ENCODE results near the gene CAMTA1. TPM values are rescaled to one million over a fixed set of nuclear protein-coding genes. Genes with fewer than 3 reads are reported as not detected.
A peak's percentile ranks its signal among the peaks of the same experiment; 100 is the strongest.

The CAMTA1 gene
- total RNA-seq, 6 donors from 2014 or later: 38.8 to 74.0 (median 46.1) TPM

- Histone ChIP-seq H3K4me1 (peaks cover 0 to 5% (median 2%) of the 10 kb centered on the region in 4 donors), H3K9me3 (no peaks in the 10 kb centered on the region), H3K27me3 (no peaks in the 10 kb centered on the region), H3K27ac (no peak overlapping the region), H3K4me3 (no peak overlapping the region), H3K36me3 (no peaks in the 10 kb centered on the region)
- TF ChIP-seq EP300 (IDR thresholded peaks at IDR 0.05): no peak
- TF ChIP-seq POLR2A (IDR thresholded peaks at IDR 0.05): no peak
- TF ChIP-seq POLR2AphosphoS5 (IDR thresholded peaks at IDR 0.05): no peak
- TF ChIP-seq, protein P1, sequence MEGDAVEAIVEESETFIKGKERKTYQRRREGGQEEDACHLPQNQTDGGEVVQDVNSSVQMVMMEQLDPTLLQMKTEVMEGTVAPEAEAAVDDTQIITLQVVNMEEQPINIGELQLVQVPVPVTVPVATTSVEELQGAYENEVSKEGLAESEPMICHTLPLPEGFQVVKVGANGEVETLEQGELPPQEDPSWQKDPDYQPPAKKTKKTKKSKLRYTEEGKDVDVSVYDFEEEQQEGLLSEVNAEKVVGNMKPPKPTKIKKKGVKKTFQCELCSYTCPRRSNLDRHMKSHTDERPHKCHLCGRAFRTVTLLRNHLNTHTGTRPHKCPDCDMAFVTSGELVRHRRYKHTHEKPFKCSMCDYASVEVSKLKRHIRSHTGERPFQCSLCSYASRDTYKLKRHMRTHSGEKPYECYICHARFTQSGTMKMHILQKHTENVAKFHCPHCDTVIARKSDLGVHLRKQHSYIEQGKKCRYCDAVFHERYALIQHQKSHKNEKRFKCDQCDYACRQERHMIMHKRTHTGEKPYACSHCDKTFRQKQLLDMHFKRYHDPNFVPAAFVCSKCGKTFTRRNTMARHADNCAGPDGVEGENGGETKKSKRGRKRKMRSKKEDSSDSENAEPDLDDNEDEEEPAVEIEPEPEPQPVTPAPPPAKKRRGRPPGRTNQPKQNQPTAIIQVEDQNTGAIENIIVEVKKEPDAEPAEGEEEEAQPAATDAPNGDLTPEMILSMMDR (IDR thresholded peaks at IDR 0.05): no peak
- WGBS, 2 donors: 89 to 95% methylated on average over 4 of the region's 4 CpGs
- ATAC-seq (ENCODE audit: low FRiP score in 2 of 2) (no peak), DNase-seq (no peak)
Measured at GRCh38 chr1:7568053-7568452, 782.8 kb downstream of the CAMTA1 start.

DNA sequence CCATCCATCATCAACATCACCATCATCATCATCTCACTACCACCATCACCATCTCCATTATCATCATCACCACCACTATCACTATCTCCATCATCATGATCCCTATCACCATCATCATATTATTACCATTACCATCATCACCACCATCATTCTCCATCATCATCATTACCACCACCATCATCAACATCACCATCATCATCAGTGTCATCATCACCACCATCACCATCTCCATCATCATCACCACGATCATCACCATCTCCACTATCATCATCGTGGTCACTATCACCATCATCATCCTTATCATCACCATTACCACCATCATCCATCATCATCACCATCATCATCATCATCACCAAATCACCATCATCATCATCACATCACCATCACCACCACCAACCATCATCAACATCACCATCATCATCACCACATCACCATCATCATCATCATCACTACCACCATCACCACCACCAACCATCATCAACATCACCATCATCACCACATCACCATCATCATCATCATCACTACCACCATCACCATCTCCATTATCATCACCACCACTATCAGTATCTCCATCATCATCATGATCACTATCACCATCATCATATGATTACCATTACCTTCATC is 783.8 kb downstream of the CAMTA1 start:
- no peak for TF ChIP-seq POLR2A (IDR thresholded peaks at IDR 0.05)
- TF ChIP-seq, protein P1 (IDR thresholded peaks at IDR 0.05): no peak
- TF ChIP-seq EP300 (IDR thresholded peaks at IDR 0.05): no peak
- TF ChIP-seq POLR2AphosphoS5 (IDR thresholded peaks at IDR 0.05): no peak
- no peak overlapping the region for H3K4me3 ChIP-seq
- H3K27ac ChIP-seq: no peak overlapping the region
- DNase-seq (no peak), ATAC-seq (ENCODE audit: low FRiP score in 2 of 2) (no peak)
- no peaks in the 10 kb centered on the region for H3K27me3 ChIP-seq
- 92 to 96% methylated on average over 2 of the region's 2 CpGs for WGBS, 2 donors
- no peaks in the 10 kb centered on the region for H3K9me3 ChIP-seq
- peaks cover 0 to 14% (median 8%) of the 10 kb centered on the region in 4 donors for H3K4me1 ChIP-seq
- no peaks in the 10 kb centered on the region for H3K36me3 ChIP-seq

- peak in 1 of 2 donors; percentile 56 for DNase-seq
- peak overlapping the region in 1 of 4 donors; percentile 67 for H3K27ac ChIP-seq
- no peak for TF ChIP-seq POLR2A (IDR thresholded peaks at IDR 0.05)
- no peak for TF ChIP-seq EP300 (IDR thresholded peaks at IDR 0.05)
- TF ChIP-seq, protein P1 (IDR thresholded peaks at IDR 0.05): no peak
- no peak for TF ChIP-seq POLR2AphosphoS5 (IDR thresholded peaks at IDR 0.05)
- 53% methylated on average over 3 to 5 of the region's 5 CpGs for WGBS, 2 donors
- no peaks in the 10 kb centered on the region for H3K36me3 ChIP-seq
- no peak for ATAC-seq (ENCODE audit: low FRiP score in 2 of 2)
- no peaks in the 10 kb centered on the region for H3K27me3 ChIP-seq
- peaks cover 4 to 26% (median 19%) of the 10 kb centered on the region in 4 donors for H3K4me1 ChIP-seq
- H3K4me3 ChIP-seq: no peak overlapping the region
- no peaks in the 10 kb centered on the region for H3K9me3 ChIP-seq
Measured at GRCh38 chr1:7570311-7570710, 785.1 kb downstream of the CAMTA1 start.

DNA sequence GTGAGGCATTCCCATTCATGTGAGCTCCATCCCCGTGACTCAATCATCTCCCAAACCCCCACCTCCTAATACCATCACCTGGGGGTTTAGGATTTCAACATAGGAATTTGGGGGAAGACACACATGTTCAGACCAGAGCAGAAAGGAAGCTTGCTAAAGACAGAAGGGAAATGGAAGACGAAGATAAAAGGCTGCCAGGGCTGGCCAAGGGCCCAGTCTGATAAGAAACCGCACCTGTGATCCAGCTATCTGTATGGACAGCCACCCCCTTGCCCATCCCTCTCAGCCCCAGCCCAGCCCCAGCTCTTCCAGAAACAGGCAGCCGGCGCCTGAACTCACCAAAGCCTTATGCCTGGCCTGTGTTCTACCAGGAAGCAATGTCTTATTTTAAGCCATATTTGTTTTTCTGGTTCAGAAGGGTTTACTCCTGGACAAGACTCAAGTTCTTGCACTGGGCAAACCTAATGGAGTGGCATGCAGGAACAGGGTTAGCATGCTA is 787.4 kb downstream of the CAMTA1 start:
- no peak for TF ChIP-seq EP300 (IDR thresholded peaks at IDR 0.05)
- no peak for TF ChIP-seq POLR2AphosphoS5 (IDR thresholded peaks at IDR 0.05)
- TF ChIP-seq POLR2A (IDR thresholded peaks at IDR 0.05): no peak
- TF ChIP-seq, protein P1 (IDR thresholded peaks at IDR 0.05): no peak
- Histone ChIP-seq H3K27ac (peak overlapping the region in 2 of 4 donors; percentile 35 to 81), H3K4me1 (peaks cover 4 to 26% (median 19%) of the 10 kb centered on the region in 4 donors), H3K36me3 (no peaks in the 10 kb centered on the region), H3K9me3 (no peaks in the 10 kb centered on the region), H3K4me3 (no peak overlapping the region), H3K27me3 (no peaks in the 10 kb centered on the region)
- peak in 1 of 2 donors; percentile 47 for DNase-seq
- 35 to 50% methylated on average over 5 of the region's 5 CpGs for WGBS, 2 donors
- ATAC-seq (ENCODE audit: low FRiP score in 2 of 2): peak; percentile 20 to 36

DNA sequence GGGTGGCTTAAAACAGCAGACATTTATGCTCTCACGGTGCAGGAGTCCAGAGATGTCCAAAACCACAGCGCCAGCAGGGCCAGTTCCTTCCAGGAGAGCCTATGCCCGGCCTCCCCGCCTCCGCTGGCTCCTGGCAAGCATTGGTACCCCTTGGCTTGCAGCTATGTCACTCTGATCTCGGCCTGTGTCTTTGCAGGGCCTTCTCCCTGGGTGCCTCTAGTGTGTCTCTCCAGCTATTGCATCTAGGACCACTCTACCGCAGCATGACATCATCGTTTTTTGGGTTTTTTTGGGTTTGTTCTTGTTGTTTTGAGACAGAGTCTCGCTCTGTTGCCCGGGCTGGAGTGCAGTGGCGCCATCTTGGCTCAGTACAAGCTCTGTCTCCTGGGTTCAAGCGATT is 788.2 kb downstream of the CAMTA1 start:
- TF ChIP-seq POLR2A (IDR thresholded peaks at IDR 0.05): no peak
- TF ChIP-seq, protein P1 (IDR thresholded peaks at IDR 0.05): no peak
- no peaks in the 10 kb centered on the region for H3K27me3 ChIP-seq
- no peak for DNase-seq
- peak overlapping the region in 2 of 4 donors; percentile 26 to 81 for H3K27ac ChIP-seq
- H3K36me3 ChIP-seq: no peaks in the 10 kb centered on the region
- no peak for ATAC-seq (ENCODE audit: low FRiP score in 2 of 2)
- no peaks in the 10 kb centered on the region for H3K9me3 ChIP-seq
- 87 to 97% methylated on average over 10 to 12 of the region's 12 CpGs for WGBS, 2 donors
- H3K4me1 ChIP-seq: peaks cover 4 to 26% (median 19%) of the 10 kb centered on the region in 4 donors
- no peak overlapping the region for H3K4me3 ChIP-seq

Data from upper lobe of left lung (tissue), 6 donors.